CD4-positive, alpha-beta T cell treated with Interleukin-15 for 4 hours (primary cell): ENCODE results near the gene CYFIP2.

Experiments used
- DNase-seq: peaks from one replicate; pipeline ENCODE4 v3.0.0-alpha.2; 2020; ENCODE audit warnings: low spot score

Gene CYFIP2

DNA sequence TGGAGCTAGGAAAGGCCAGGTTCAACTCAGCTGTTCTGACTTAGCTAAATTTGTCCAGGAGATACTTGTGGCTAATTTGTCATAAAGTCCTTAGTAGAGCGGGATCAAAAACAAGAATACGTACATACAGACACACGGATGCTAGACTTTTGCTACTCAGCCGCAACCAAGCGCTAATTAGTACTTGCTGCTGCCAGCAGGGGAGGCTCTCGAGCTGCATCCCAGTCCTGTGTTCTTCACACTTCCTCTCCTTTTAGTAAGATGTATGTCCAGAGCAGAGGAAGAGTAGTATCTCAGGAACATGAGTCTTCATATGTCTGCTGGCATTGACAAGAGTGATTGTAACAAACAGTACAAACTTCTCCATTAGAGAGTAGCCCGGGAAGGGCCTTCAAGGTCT is 58.3 kb downstream of the CYFIP2 start:
- DNase-seq: no peak

DNA sequence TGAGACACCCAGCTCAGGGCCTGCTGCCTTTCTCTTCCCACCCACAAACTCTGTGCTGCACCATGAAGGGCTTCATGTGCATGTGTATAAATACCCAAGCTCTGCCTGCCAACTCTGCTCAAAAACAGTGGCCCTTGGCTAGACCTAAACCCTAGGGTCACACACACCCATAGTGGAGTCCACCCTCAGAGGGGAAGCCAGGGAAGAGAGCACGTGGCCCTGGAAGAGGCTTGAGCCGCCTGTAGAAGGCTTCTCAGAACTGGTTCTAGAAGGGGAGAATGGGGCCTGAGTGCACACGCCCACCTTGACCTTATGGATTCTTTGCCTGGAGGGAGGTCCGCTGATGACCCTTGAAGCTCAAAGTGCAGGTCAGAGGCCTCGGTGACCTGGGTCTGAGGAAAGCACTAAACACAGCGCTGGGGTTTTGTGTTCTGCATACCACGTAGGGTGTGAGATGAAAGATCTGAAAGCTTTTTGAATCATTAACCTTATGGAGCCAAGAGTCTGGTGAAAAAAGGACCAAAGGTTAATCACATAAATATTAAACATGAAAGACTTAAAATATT is 60.6 kb downstream of the CYFIP2 start:
- DNase-seq: no peak

- peak; percentile 29 for DNase-seq
These were observed 61.8 kb downstream of the CYFIP2 start for GRCh38 chr5:157327771-157328170.

DNA sequence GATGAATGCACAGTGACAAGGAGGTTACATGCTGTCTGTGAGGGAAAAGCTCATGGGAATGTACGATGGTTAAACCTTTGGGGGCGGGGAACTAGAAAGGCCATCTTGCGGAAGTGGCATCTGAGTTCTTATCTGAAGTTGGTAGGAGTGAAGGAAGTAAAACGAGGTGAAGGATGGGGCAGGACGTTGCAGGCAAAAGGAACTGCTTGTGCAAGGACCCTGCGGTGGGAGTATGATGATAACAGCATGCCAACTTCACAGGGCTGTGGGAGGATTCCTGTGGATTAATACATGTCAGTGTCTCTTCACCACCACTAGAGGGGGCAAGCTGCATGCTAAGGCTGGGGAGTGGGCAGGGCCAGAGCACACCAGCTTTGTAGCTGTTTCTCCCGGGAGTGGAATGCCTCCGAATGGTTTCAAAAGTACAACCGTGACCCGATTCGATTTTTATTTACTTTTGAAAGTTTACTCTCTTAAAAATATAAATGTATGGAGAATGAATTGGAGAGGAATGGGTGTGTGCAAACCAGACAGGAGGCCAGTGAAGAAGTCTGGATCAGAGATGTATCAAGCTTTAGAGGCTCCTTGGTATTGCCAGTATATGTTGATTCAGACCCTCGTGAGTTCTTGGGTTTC is 62.5 kb downstream of the CYFIP2 start:
- DNase-seq: peak; percentile 67

DNA sequence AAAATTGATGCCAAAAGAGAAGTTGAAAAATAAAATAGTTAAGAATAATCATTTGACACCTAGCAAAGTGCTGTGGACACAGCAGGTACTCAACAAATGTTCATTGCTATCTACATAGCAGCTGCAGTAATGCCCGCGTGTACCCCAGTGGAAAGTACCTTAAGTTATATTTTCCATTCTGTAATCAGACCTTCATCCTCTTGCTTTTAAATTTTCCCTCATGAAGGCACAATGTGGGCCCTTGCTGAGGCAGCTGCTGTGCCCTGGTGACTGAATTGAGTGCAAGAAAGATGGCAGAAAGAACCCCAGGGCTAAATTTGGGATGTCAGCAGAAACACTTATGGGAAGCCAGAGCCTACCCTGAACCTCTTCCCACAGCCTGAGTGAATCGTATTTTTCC is 65.9 kb downstream of the CYFIP2 start:
- DNase-seq: no peak

GRCh38 chr5:157335534-157336422 is 69.9 kb downstream of the CYFIP2 start:
- DNase-seq: no peak

DNA sequence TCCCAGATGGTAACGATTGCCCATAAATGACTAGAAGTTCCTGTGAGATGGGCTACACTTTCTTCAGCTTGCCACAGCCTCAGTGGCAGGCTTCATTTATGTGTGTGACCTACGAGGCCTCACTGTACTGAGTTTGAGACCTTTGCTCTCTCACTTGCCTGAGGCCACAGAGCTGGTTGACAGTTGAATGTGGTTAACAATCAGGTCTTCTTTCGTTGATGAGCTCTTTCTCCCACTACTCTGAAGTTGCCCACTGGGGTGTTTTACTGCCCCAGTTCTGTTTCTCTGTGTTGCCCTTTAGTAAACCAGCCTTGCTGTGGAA is 70.5 kb downstream of the CYFIP2 start:
- DNase-seq: no peak

DNA sequence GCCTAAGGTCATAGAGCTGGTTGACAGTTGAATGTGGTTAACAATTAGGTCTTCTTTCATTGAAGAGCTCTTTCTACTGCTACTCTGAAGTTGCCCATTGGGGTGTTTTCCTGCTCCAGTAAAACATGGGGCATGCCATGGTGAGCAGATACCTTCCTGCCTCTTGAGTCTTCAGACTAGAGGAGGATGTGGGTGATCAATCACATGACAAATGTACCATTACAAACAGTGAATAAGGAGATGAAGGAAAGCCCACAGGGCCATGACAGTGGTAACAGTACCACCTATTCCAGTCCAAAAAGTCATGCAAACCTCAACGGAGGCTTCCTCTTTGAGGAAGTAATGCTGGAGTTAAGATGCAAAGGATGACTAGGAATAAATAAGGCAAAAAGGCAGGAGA is 73.5 kb downstream of the CYFIP2 start:
- no peak for DNase-seq

DNA sequence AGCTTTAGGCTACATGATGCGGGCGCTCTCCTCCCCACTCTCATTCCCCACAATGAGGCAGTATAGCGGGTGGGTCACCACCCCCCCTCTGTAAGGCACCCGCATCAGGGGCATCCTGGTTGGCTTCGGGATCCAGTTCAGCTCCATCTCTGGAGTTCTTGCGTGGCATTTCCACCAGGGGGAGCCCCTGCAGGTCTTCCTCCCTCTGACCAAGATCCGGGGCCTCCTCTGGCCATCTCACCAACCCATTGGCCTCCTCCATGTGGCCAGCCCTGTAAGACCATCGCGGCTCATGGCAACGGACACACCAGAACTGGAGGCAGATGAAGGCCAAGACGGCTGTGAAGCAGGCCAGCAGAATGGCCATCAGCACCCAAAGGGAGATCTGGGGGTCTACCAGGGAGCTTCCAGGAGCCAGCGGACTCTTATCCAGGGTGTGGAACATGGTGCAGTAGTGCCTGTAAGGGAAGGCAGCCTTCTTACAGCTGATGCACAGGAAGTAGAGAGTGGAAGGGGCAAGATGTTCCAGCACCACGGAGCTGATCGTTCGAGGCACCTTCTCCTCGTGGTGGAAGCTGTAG is 77.0 kb downstream of the CYFIP2 start:
- no peak for DNase-seq

GRCh38 chr5:157343842-157344790 is 78.2 kb downstream of the CYFIP2 start:
- peak; percentile 28 for DNase-seq

GRCh38 chr5:157345067-157345466 is 79.1 kb downstream of the CYFIP2 start:
- DNase-seq: no peak

GRCh38 chr5:157345485-157345884 is 79.6 kb downstream of the CYFIP2 start:
- no peak for DNase-seq

DNA sequence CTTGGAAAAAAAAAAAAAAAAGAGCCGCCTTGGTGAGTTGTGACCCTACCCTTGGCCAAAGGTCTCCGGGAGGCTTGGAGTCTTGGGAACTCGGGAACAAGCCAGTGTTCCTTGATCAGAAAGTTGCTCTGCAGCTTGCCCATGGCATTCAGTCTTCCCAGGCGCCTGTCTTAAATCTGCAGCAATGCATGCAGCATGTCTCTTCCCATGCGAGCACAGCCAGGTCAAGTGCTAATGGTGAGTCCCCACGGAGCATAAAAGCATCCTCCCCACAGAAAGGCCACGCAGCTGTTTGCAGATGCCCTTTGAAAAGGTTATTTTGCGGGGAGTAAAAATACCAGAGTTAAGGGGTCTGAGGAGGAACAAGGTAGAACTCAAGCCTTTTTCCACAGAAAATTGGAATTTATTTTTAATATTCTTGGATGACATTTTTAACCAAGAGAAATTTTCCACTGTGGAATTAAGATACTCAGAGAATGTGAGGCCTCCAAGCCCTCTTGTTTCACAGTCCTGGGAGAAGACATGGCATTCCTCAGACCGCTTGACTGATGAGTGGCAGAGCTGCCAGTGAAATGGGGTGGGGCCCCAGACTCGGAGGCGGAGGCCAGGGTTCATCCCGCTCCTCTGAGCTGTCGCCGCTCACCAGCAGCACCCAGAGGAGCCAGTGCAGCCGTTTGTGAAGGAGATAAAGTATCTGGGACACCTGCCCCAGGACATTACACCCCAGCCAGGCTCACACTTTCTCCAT is 81.6 kb downstream of the CYFIP2 start:
- no peak for DNase-seq

DNA sequence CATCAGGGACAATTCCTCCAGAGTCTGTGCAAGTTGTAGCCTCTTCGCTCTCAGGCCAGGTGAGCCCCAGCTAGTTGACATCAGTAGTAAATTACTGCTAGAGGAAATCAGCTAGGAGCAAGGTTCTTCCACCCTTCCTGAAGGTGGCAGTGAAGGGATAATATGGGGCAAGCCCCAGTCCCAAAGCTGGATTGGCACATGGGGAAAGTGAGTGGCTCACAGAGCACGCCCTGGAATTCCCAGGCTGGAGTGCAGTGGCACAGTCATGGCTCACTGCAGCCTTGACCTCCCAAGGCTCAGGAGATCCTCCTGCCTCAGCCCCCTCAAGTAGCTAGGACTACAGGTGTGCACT is 82.1 kb downstream of the CYFIP2 start:
- no peak for DNase-seq

- DNase-seq: no peak
These were observed 85.2 kb downstream of the CYFIP2 start for GRCh38 chr5:157350939-157351801.

DNA sequence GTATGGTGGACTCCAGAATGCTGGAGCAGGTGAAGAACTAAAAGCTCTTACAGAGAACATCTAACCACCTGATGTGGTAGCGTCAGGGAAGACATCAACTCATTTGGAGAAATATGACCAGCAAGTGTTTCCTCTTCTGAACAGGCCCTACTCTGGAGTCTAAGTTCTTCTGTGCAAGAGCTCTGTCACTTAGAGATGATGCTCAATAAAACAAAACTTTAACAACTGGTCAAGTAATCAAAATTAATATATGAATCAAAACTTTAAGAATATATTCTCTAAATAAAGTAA is 85.8 kb downstream of the CYFIP2 start:
- DNase-seq: no peak

DNA sequence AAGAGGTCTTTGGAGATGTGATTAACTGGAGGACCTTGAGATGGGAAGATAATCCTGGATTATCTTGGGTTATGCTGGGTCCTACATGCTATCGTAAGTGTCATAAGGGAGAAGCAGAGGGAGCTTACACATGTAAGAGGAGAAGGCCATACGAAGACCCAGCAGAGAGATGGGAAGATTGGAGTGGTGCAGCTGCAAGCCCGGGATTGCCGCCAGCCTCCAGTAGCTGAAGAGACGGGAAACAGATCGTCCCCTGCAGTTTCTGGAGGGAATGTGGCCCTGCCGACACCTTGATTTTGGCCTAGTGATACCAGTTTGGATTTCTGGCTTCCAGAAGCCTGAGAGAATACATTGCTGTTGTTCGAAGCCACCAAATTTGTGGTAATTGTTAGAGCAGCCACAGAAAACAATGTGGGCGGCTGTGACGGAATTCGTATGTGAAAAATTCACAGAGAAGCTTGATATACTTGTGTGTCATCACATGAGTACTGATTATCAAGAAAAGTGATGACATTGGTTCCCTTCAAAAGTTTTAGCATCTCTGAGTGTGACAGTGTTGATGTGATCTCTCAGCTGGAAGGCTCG is 86.9 kb downstream of the CYFIP2 start:
- no peak for DNase-seq

DNA sequence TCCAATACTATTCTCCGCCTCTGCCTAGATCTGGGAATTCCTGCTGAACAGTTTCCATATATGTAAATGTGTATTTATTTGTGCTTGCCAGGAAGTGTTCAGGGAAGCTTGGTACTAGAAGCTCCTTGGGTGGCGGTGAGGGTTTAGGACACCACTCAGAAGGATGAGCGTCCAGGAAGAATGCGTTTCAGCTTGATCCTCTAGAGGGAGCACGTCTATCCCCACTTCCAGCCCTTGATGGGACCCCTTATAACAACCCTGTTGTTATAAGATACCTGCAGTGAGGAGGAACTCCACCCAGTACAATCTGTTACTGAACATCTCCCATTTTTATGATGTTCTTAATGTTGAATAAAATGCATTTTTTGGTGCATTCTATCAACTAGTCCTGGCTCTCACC is 88.9 kb downstream of the CYFIP2 start:
- no peak for DNase-seq

DNA sequence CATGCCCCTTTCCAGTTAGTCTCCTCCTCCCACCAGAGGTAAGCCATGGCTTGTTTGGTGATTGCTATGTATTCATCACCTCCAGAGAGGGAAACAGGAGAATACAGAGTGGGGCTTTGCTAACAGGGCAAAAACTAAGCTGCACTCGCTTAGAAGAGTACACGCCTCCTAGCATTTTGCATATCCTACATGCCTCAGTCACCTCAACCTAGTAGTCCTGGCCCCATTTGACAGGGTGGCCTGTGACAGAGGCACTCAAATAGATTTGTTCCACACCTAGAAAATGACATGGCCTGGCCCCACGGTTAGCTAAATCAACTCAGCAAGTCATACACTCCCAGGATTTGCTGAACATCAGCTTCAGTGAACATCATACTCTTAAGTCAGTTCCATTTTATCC is 90.7 kb downstream of the CYFIP2 start:
- DNase-seq: no peak

- DNase-seq: no peak
These were observed 91.9 kb downstream of the CYFIP2 start for GRCh38 chr5:157357823-157358222.
